Left lung (tissue), 14 donors: ENCODE measurements around the gene GATA1. TPM values are rescaled to one million over a fixed set of nuclear protein-coding genes. Genes with fewer than 3 reads are reported as not detected.

Experiments
- ATAC-seq: fragments of 200-7000 bp; cut with Tn5 transposase; one replicate; pipeline ENCODE4 v1.9.1; 2020; ENCODE audit warnings: moderate library complexity
- DNase-seq, 4 donors: peaks; one replicate each; pipeline ENCODE4 v3.0.0-alpha.2; 2013 to 2020
- H3K27ac ChIP-seq, 2 donors: fragments of 200-600 bp; sonication (generic) in 1 of 2; one replicate each; pipeline versions ENCODE4 v1.5.0 to v1.8.0; 2020 to 2021
- H3K27me3 ChIP-seq, 2 donors: fragments of 200-600 bp; sonication (generic) in 1 of 2; one replicate each; pipeline versions ENCODE4 v1.5.0 to v1.8.0; 2020 to 2021
- H3K36me3 ChIP-seq, 2 donors: fragments of 200-600 bp; sonication (generic) in 1 of 2; one replicate each; pipeline versions ENCODE4 v1.5.0 to v1.8.0; 2020 to 2021
- H3K4me1 ChIP-seq, 2 donors: fragments of 200-600 bp; one replicate each; pipeline ENCODE4 v1.8.0; 2021
- H3K4me3 ChIP-seq, 2 donors: fragments of 200-600 bp; sonication (generic) in 1 of 2; one replicate each; pipeline versions ENCODE4 v1.5.0 to v1.8.0; 2020 to 2021; ENCODE audit warnings: mild to moderate bottlenecking in 1 of 2
- H3K9me3 ChIP-seq, 2 donors: fragments of 200-600 bp; sonication (generic) in 1 of 2; one replicate each; pipeline versions ENCODE4 v1.5.0 to v1.8.0; 2020 to 2021
- CTCF ChIP-seq, 2 donors: fragments of 200-600 bp; sonication (generic) in 1 of 2; IDR thresholded peaks; one replicate each; pipeline versions ENCODE4 v1.5.0 to v1.8.0; 2021; ENCODE audit warnings: antibody characterized with exemption in 2 of 2
- intact Hi-C, 2 donors: fragments of 100-400 bp; cut with DNase I; formaldehyde crosslinking; loops; one replicate each; pipeline versions ENCODE4 v1.11.2 to v1.14.2; 2022
- long read RNA-seq, 12 donors: library from polyadenylated mRNA in 2 of 12; unstranded in 2 of 12; transcript quantifications; one replicate each; pipeline ENCODE4 v2.0.0 and lab custom pipeline, GENCODE V29; 2019 to 2026
- polyA plus RNA-seq, 6 donors: library from polyadenylated mRNA; unstranded; fragments of 120-200 nt; gene quantifications; one replicate each; pipeline ENCODE4 v1.2.1, GENCODE V29; 2013; ENCODE audit not compliant: insufficient read length in 6 of 6
- total RNA-seq, 2 donors: library from RNA; stranded (reverse); fragmentation: NEBNext Ultra II Directional; extraction: Animal tissue kit (Norgen Biotek cat#: 25700); gene quantifications; one replicate each; pipeline ENCODE4 v1.2.1, GENCODE V29; 2021
- donor health status: DM: no; HTN: yes; CAD: no.
- donor health status: DM: no; HTN: no; CAD: no.

The GATA1 gene
- total RNA-seq (under 1 TPM; 0.47 to 0.55 TPM), polyA plus RNA-seq (1 to 10 TPM in 3 of 6 donors, under 1 TPM in 3; 0.65 to 1.3 (median 0.97) TPM)
- long read RNA-seq, donor 1, partial matches to known transcripts, result 0 of 1 reads
- long read RNA-seq, donor 1, other reads (novel, unspliced or antisense), result 0 of 1 reads
- long read RNA-seq, donor 2, result 0 reads
- long read RNA-seq, donor 3, result 0 reads
- long read RNA-seq, donor 4, result 0 reads
- long read RNA-seq, donor 5, partial matches to known transcripts, result 0 of 1 reads
- long read RNA-seq, donor 5, other reads (novel, unspliced or antisense), result 0 of 1 reads
- long read RNA-seq, donor 6, partial matches to known transcripts, result 0 of 1 reads
- long read RNA-seq, donor 6, other reads (novel, unspliced or antisense), result 0 of 1 reads
- long read RNA-seq, donor 7, result 0 reads
- long read RNA-seq, donor 8, result 0 reads
- long read RNA-seq, donor 9, result 0 reads
- long read RNA-seq, donor 10, partial matches to known transcripts, result 0 of 3 reads
- long read RNA-seq, donor 10, other reads (novel, unspliced or antisense), result 0 of 3 reads
- long read RNA-seq, donor 11, result 0 reads
- long read RNA-seq, donor 12, partial matches to known transcripts, result 0 of 1 reads
- long read RNA-seq, donor 12, other reads (novel, unspliced or antisense), result 0 of 1 reads

- no peak within 1 kb of the TSS for H3K4me3 ChIP-seq
- H3K36me3 ChIP-seq, result no peaks in the 10 kb centered on the region
- DNase-seq (no peak), ATAC-seq (no peak)
- intact Hi-C loops, result no loop called here
- no peaks in the 10 kb centered on the region for H3K4me1 ChIP-seq
- no peaks in the 10 kb centered on the region for H3K27me3 ChIP-seq
- no peak within 1 kb of the TSS for H3K27ac ChIP-seq
- TF ChIP-seq CTCF (IDR thresholded peaks at IDR 0.05), result no peak
- H3K9me3 ChIP-seq, result no peaks in the 10 kb centered on the region
Observed at GRCh38 chrX:48786341-48786800, at the start of gene GATA1. Gene GATA1 (plus strand): TSS chrX:48786590. CDS start chrX:48791110, 4,520 bp downstream.

- peaks cover 0 to 4% of the 10 kb centered on the region in 2 donors for H3K4me1 ChIP-seq
- no peaks in the 10 kb centered on the region for H3K36me3 ChIP-seq
- intact Hi-C loops, result no loop called here
- no peak for TF ChIP-seq CTCF (IDR thresholded peaks at IDR 0.05)
- no peak for ATAC-seq
- H3K27me3 ChIP-seq, result no peaks in the 10 kb centered on the region
- DNase-seq, result no peak
- no peaks in the 10 kb centered on the region for H3K9me3 ChIP-seq
- H3K4me3 ChIP-seq, result peak overlapping the region in 1 of 2 donors; percentile 51
- peak overlapping the region in 1 of 2 donors; percentile 90 for H3K27ac ChIP-seq
Observed at GRCh38 chrX:48736878-48737212, 49.5 kb upstream of the GATA1 start.

GRCh38 chrX:48737213-48737938, 49.0 kb upstream of the GATA1 start:
- Histone ChIP-seq H3K4me3 (peak overlapping the region; percentile 35 to 51), H3K9me3 (no peaks in the 10 kb centered on the region), H3K4me1 (peaks cover 0 to 4% of the 10 kb centered on the region in 2 donors), H3K36me3 (no peaks in the 10 kb centered on the region), H3K27ac (peak overlapping the region; percentile 80 to 90), H3K27me3 (no peaks in the 10 kb centered on the region)
- no peak for TF ChIP-seq CTCF (IDR thresholded peaks at IDR 0.05)
- ATAC-seq (peak; percentile 99), DNase-seq (peak; percentile 89 to 97 (median 92))
- intact Hi-C loops, result no loop called here

GRCh38 chrX:48737940-48738339, 48.5 kb upstream of the GATA1 start:
- intact Hi-C loops, result no loop called here
- no peaks in the 10 kb centered on the region for H3K36me3 ChIP-seq
- H3K4me3 ChIP-seq, result peak overlapping the region; percentile 35 to 51
- no peak for ATAC-seq
- no peak for DNase-seq
- H3K4me1 ChIP-seq, result peaks cover 0 to 4% of the 10 kb centered on the region in 2 donors
- no peaks in the 10 kb centered on the region for H3K9me3 ChIP-seq
- no peaks in the 10 kb centered on the region for H3K27me3 ChIP-seq
- TF ChIP-seq CTCF (IDR thresholded peaks at IDR 0.05), result no peak
- peak overlapping the region; percentile 80 to 90 for H3K27ac ChIP-seq

- DNase-seq, result no peak
- H3K27me3 ChIP-seq, result no peaks in the 10 kb centered on the region
- H3K9me3 ChIP-seq, result no peaks in the 10 kb centered on the region
- H3K4me1 ChIP-seq, result peaks cover 0 to 4% of the 10 kb centered on the region in 2 donors
- ATAC-seq, result no peak
- H3K27ac ChIP-seq, result no peak overlapping the region
- H3K4me3 ChIP-seq, result no peak overlapping the region
- intact Hi-C loops, result no loop called here
- no peaks in the 10 kb centered on the region for H3K36me3 ChIP-seq
- TF ChIP-seq CTCF (IDR thresholded peaks at IDR 0.05), result no peak
Observed at GRCh38 chrX:48741834-48742233, 44.6 kb upstream of the GATA1 start.
